ENCODE results near the gene TAAR1.
"Not testable (repeated sequence)": the region's sequence is repeated elsewhere in the genome, so short reads cannot be mapped to it uniquely, and the experiment has no call there.

Gene TAAR1

GRCh38 chr6:132651062-132651461 is 7.9 kb downstream of the TAAR1 start:
- DNase-seq, result no peak

GRCh38 chr6:132650429-132650828 is 8.6 kb downstream of the TAAR1 start:
- no peak for DNase-seq

GRCh38 chr6:132648828-132649227 is 10.2 kb downstream of the TAAR1 start:
- no peak for DNase-seq

GRCh38 chr6:132648356-132648755 is 10.6 kb downstream of the TAAR1 start:
- DNase-seq, result no peak

GRCh38 chr6:132643547-132643946 is 15.4 kb downstream of the TAAR1 start:
- DNase-seq, result peak; percentile 61

GRCh38 chr6:132637135-132637534 is 21.8 kb downstream of the TAAR1 start:
- not testable (repeated sequence) for DNase-seq

GRCh38 chr6:132635906-132636305 is 23.1 kb downstream of the TAAR1 start:
- not testable (repeated sequence) for DNase-seq

GRCh38 chr6:132635288-132635687 is 23.7 kb downstream of the TAAR1 start:
- not testable (repeated sequence) for DNase-seq

- no peak for DNase-seq
Observed at GRCh38 chr6:132634796-132635195, 24.2 kb downstream of the TAAR1 start.

- DNase-seq, result no peak
Observed at GRCh38 chr6:132633362-132633761, 25.6 kb downstream of the TAAR1 start.

- no peak for DNase-seq
Observed at GRCh38 chr6:132624175-132624574, 34.8 kb downstream of the TAAR1 start, which contains the start of gene TAAR2. TSS of gene TAAR2 (minus strand) at chr6:132624275. CDS start at chr6:132624275, 0 bp downstream.

GRCh38 chr6:132623106-132623845 is 35.7 kb downstream of the TAAR1 start:
- no peak for DNase-seq

GRCh38 chr6:132616677-132617076 is 42.3 kb downstream of the TAAR1 start:
- no peak for DNase-seq

GRCh38 chr6:132614554-132614953 is 44.4 kb downstream of the TAAR1 start:
- no peak for DNase-seq

GRCh38 chr6:132612449-132613108 is 46.4 kb downstream of the TAAR1 start:
- no peak for DNase-seq

GRCh38 chr6:132611616-132612015 is 47.4 kb downstream of the TAAR1 start:
- no peak for DNase-seq

- DNase-seq, result no peak
Observed at GRCh38 chr6:132607544-132608233, 51.3 kb downstream of the TAAR1 start.

GRCh38 chr6:132604635-132605152 is 54.3 kb downstream of the TAAR1 start:
- no peak for DNase-seq

GRCh38 chr6:132600900-132601299 is 58.1 kb downstream of the TAAR1 start:
- DNase-seq, result not testable (repeated sequence)

GRCh38 chr6:132598473-132598872 is 60.5 kb downstream of the TAAR1 start:
- no peak for DNase-seq

GRCh38 chr6:132596201-132596600 is 62.8 kb downstream of the TAAR1 start:
- DNase-seq, result no peak
